GM21360 (cell line): Measurements from ENCODE around the gene CCDC141.

Experiments
- ATAC-seq: cut with Tn5 transposase; IDR thresholded peaks from one replicate; pipeline ENCODE4 v1.9.1; 2021; ENCODE audit warnings: mild to moderate bottlenecking, moderate library complexity; ENCODE audit not compliant: unreplicated experiment

The CCDC141 gene

GRCh38 chr2:178874529-178875240 lies 175.3 kb downstream of the CCDC141 start:
- ATAC-seq, result no peak

GRCh38 chr2:178873912-178874311 lies 176.0 kb downstream of the CCDC141 start:
- ATAC-seq, result no peak

- ATAC-seq, result no peak
Measured at GRCh38 chr2:178871536-178871935, 178.4 kb downstream of the CCDC141 start.

- no peak for ATAC-seq
Measured at GRCh38 chr2:178870703-178871102, 179.2 kb downstream of the CCDC141 start.

- no peak for ATAC-seq
Measured at GRCh38 chr2:178865999-178866398, 183.9 kb downstream of the CCDC141 start.

- ATAC-seq, result no peak
Measured at GRCh38 chr2:178865146-178865936, 184.6 kb downstream of the CCDC141 start.

GRCh38 chr2:178863856-178864620 lies 185.9 kb downstream of the CCDC141 start:
- ATAC-seq, result no peak

GRCh38 chr2:178863130-178863855 lies 186.6 kb downstream of the CCDC141 start:
- ATAC-seq, result no peak

GRCh38 chr2:178860551-178860950 lies 189.4 kb downstream of the CCDC141 start:
- ATAC-seq, result no peak

GRCh38 chr2:178859730-178860129 lies 190.2 kb downstream of the CCDC141 start:
- ATAC-seq, result no peak

- ATAC-seq, result no peak
Measured at GRCh38 chr2:178858896-178859625, 190.9 kb downstream of the CCDC141 start.

GRCh38 chr2:178855151-178855550 lies 194.8 kb downstream of the CCDC141 start:
- ATAC-seq, result no peak

- no peak for ATAC-seq
Measured at GRCh38 chr2:178848335-178848734, 201.6 kb downstream of the CCDC141 start.

- ATAC-seq, result no peak
Measured at GRCh38 chr2:178846458-178846802, 203.5 kb downstream of the CCDC141 start.

GRCh38 chr2:178845566-178846457 lies 204.1 kb downstream of the CCDC141 start:
- ATAC-seq, result no peak

- ATAC-seq, result no peak
Measured at GRCh38 chr2:178844701-178845100, 205.2 kb downstream of the CCDC141 start.

- no peak for ATAC-seq
Measured at GRCh38 chr2:178844269-178844668, 205.7 kb downstream of the CCDC141 start.

- ATAC-seq, result no peak
Measured at GRCh38 chr2:178843697-178844096, 206.2 kb downstream of the CCDC141 start.

GRCh38 chr2:178836807-178837206 lies 213.1 kb downstream of the CCDC141 start:
- no peak for ATAC-seq
